Dendritic cell treated with granulocyte-macrophage colony-stimulating factor and Interleukin-4, amounts not matched to agents 40 ng/mL and 50 ng/mL, for 4 days (primary cell): ENCODE results near the gene UBAC2.

Experiments
- H3K27ac Mint-ChIP-seq: one replicate; pipeline ENCODE4 v1.8.0; 2022; ENCODE audit warnings: mild to moderate bottlenecking, mixed read lengths
- H3K27me3 Mint-ChIP-seq: one replicate; pipeline ENCODE4 v1.8.0; 2022; ENCODE audit warnings: mild to moderate bottlenecking, mixed read lengths
- H3K36me3 Mint-ChIP-seq: one replicate; pipeline ENCODE4 v1.8.0; 2022; ENCODE audit warnings: low read depth, mixed read lengths
- H3K4me1 Mint-ChIP-seq: one replicate; pipeline ENCODE4 v1.8.0; 2022; ENCODE audit warnings: low read depth, mixed read lengths
- H3K4me3 Mint-ChIP-seq: one replicate; pipeline ENCODE4 v1.8.0; 2022; ENCODE audit warnings: mild to moderate bottlenecking, moderate library complexity, mixed read lengths
- H3K9me3 Mint-ChIP-seq: one replicate; pipeline ENCODE4 v1.8.0; 2022; ENCODE audit warnings: mixed read lengths
- intact Hi-C: fragments of 100-400 bp; cut with micrococcal nuclease; formaldehyde crosslinking; loops from one replicate; pipeline ENCODE4 v1.15.0; 2022

Gene UBAC2

GRCh38 chr13:99172951-99173350 is 27.7 kb upstream of the UBAC2 start:
- Mint-ChIP-seq H3K4me1 (peaks cover 24% of the 10 kb centered on the region), H3K27ac (no peak overlapping the region), H3K4me3 (no peak overlapping the region), H3K9me3 (no peaks in the 10 kb centered on the region), H3K36me3 (no peaks in the 10 kb centered on the region), H3K27me3 (peaks cover 85% of the 10 kb centered on the region)
- intact Hi-C loops = loop anchor here (10.0 kb wide), 1 partner anchor 192 kb away; no protein-coding TSS in a partner anchor

- Mint-ChIP-seq H3K27me3 (peaks cover 78% of the 10 kb centered on the region), H3K27ac (no peak overlapping the region), H3K9me3 (no peaks in the 10 kb centered on the region), H3K36me3 (no peaks in the 10 kb centered on the region), H3K4me3 (no peak overlapping the region), H3K4me1 (peaks cover 31% of the 10 kb centered on the region)
- intact Hi-C loops = loop anchor here (10.0 kb wide), 1 partner anchor 191 kb away; no protein-coding TSS in a partner anchor
These were observed 27.0 kb upstream of the UBAC2 start for GRCh38 chr13:99173606-99174005.

- Mint-ChIP-seq H3K36me3 (no peaks in the 10 kb centered on the region), H3K27ac (no peak overlapping the region), H3K4me3 (no peak overlapping the region), H3K4me1 (peaks cover 41% of the 10 kb centered on the region), H3K27me3 (peaks cover 68% of the 10 kb centered on the region), H3K9me3 (no peaks in the 10 kb centered on the region)
- intact Hi-C loops = loop anchor here (10.0 kb wide), 1 partner anchor 190 kb away; no protein-coding TSS in a partner anchor
These were observed 26.0 kb upstream of the UBAC2 start for GRCh38 chr13:99174533-99175100.

- Mint-ChIP-seq H3K27ac (no peak overlapping the region), H3K27me3 (peaks cover 49% of the 10 kb centered on the region), H3K4me1 (peaks cover 46% of the 10 kb centered on the region), H3K4me3 (peak overlapping the region; percentile 33), H3K36me3 (no peaks in the 10 kb centered on the region), H3K9me3 (no peaks in the 10 kb centered on the region)
- intact Hi-C loops = loop anchor here (1.0 to 10.0 kb wide), 3 partner anchors 90 to 258 kb away; no protein-coding TSS in a partner anchor
These were observed 24.1 kb upstream of the UBAC2 start for GRCh38 chr13:99176309-99177276.

GRCh38 chr13:99178636-99179035 is 22.0 kb upstream of the UBAC2 start:
- intact Hi-C loops = loop anchor here (10.0 kb wide), 1 partner anchor 186 kb away; no protein-coding TSS in a partner anchor
- Mint-ChIP-seq H3K27me3 (peaks cover 29% of the 10 kb centered on the region), H3K27ac (no peak overlapping the region), H3K4me1 (peaks cover 46% of the 10 kb centered on the region), H3K36me3 (no peaks in the 10 kb centered on the region), H3K9me3 (no peaks in the 10 kb centered on the region), H3K4me3 (no peak overlapping the region)

GRCh38 chr13:99179460-99179859 is 21.2 kb upstream of the UBAC2 start:
- intact Hi-C loops = loop anchor here (10.0 kb wide), 1 partner anchor 185 kb away; no protein-coding TSS in a partner anchor
- peak overlapping the region; percentile 60 for H3K27ac Mint-ChIP-seq
- no peak overlapping the region for H3K4me3 Mint-ChIP-seq
- peaks cover 22% of the 10 kb centered on the region for H3K27me3 Mint-ChIP-seq
- H3K4me1 Mint-ChIP-seq = peaks cover 44% of the 10 kb centered on the region
- H3K36me3 Mint-ChIP-seq = no peaks in the 10 kb centered on the region
- no peaks in the 10 kb centered on the region for H3K9me3 Mint-ChIP-seq

- no peaks in the 10 kb centered on the region for H3K36me3 Mint-ChIP-seq
- H3K9me3 Mint-ChIP-seq = no peaks in the 10 kb centered on the region
- intact Hi-C loops = no loop called here
- no peak overlapping the region for H3K4me3 Mint-ChIP-seq
- no peak overlapping the region for H3K27ac Mint-ChIP-seq
- H3K27me3 Mint-ChIP-seq = peaks cover 2% of the 10 kb centered on the region
- peaks cover 27% of the 10 kb centered on the region for H3K4me1 Mint-ChIP-seq
These were observed 18.2 kb upstream of the UBAC2 start for GRCh38 chr13:99182439-99182838.

- Mint-ChIP-seq H3K27me3 (no peaks in the 10 kb centered on the region), H3K9me3 (no peaks in the 10 kb centered on the region), H3K36me3 (no peaks in the 10 kb centered on the region), H3K4me1 (no peaks in the 10 kb centered on the region), H3K4me3 (no peak overlapping the region), H3K27ac (no peak overlapping the region)
- intact Hi-C loops = no loop called here
These were observed 15.0 kb upstream of the UBAC2 start for GRCh38 chr13:99185606-99186005.

GRCh38 chr13:99190147-99190985 is 10.3 kb upstream of the UBAC2 start:
- H3K9me3 Mint-ChIP-seq = no peaks in the 10 kb centered on the region
- no peaks in the 10 kb centered on the region for H3K27me3 Mint-ChIP-seq
- intact Hi-C loops = no loop called here
- H3K36me3 Mint-ChIP-seq = no peaks in the 10 kb centered on the region
- no peak overlapping the region for H3K27ac Mint-ChIP-seq
- H3K4me3 Mint-ChIP-seq = no peak overlapping the region
- H3K4me1 Mint-ChIP-seq = peaks cover 21% of the 10 kb centered on the region

GRCh38 chr13:99191336-99191899 is 9.2 kb upstream of the UBAC2 start:
- H3K4me1 Mint-ChIP-seq = peaks cover 25% of the 10 kb centered on the region
- no peak overlapping the region for H3K27ac Mint-ChIP-seq
- no peaks in the 10 kb centered on the region for H3K36me3 Mint-ChIP-seq
- no peak overlapping the region for H3K4me3 Mint-ChIP-seq
- intact Hi-C loops = no loop called here
- H3K27me3 Mint-ChIP-seq = no peaks in the 10 kb centered on the region
- no peaks in the 10 kb centered on the region for H3K9me3 Mint-ChIP-seq

- H3K27me3 Mint-ChIP-seq = no peaks in the 10 kb centered on the region
- no peaks in the 10 kb centered on the region for H3K36me3 Mint-ChIP-seq
- H3K4me3 Mint-ChIP-seq = no peak overlapping the region
- H3K9me3 Mint-ChIP-seq = no peaks in the 10 kb centered on the region
- peaks cover 25% of the 10 kb centered on the region for H3K4me1 Mint-ChIP-seq
- intact Hi-C loops = no loop called here
- H3K27ac Mint-ChIP-seq = no peak overlapping the region
These were observed 8.7 kb upstream of the UBAC2 start for GRCh38 chr13:99191900-99192399.

- H3K27me3 Mint-ChIP-seq = no peaks in the 10 kb centered on the region
- H3K36me3 Mint-ChIP-seq = no peaks in the 10 kb centered on the region
- H3K27ac Mint-ChIP-seq = no peak overlapping the region
- intact Hi-C loops = no loop called here
- no peak overlapping the region for H3K4me3 Mint-ChIP-seq
- no peaks in the 10 kb centered on the region for H3K9me3 Mint-ChIP-seq
- H3K4me1 Mint-ChIP-seq = peaks cover 25% of the 10 kb centered on the region
These were observed 8.2 kb upstream of the UBAC2 start for GRCh38 chr13:99192480-99192879.

- H3K36me3 Mint-ChIP-seq = no peaks in the 10 kb centered on the region
- H3K27ac Mint-ChIP-seq = no peak overlapping the region
- H3K27me3 Mint-ChIP-seq = no peaks in the 10 kb centered on the region
- peaks cover 25% of the 10 kb centered on the region for H3K4me1 Mint-ChIP-seq
- H3K9me3 Mint-ChIP-seq = no peaks in the 10 kb centered on the region
- intact Hi-C loops = no loop called here
- no peak overlapping the region for H3K4me3 Mint-ChIP-seq
These were observed 7.5 kb upstream of the UBAC2 start for GRCh38 chr13:99193152-99193551.
